ENCODE results near the gene PRKCI. TPM values are rescaled to one million over a fixed set of nuclear protein-coding genes. Genes with fewer than 3 reads are reported as not detected.

PRKCI gene
- total RNA-seq, 1 experiment from 2014 or later = 90.6 TPM

GRCh38 chr3:170323331-170323730 is 101.1 kb downstream of the PRKCI start (continued):
- no peak for TF ChIP-seq AFF4 (CRISPR knock-in tag; IDR thresholded peaks at IDR 0.05; ENCODE audit: borderline replicate concordance)
- TF ChIP-seq USF2 (CRISPR knock-in tag; IDR thresholded peaks at IDR 0.05) = no peak
- TF ChIP-seq MXD4 (CRISPR knock-in tag; IDR thresholded peaks at IDR 0.05; ENCODE audit: borderline replicate concordance) = no peak
- TF ChIP-seq, protein P1, sequence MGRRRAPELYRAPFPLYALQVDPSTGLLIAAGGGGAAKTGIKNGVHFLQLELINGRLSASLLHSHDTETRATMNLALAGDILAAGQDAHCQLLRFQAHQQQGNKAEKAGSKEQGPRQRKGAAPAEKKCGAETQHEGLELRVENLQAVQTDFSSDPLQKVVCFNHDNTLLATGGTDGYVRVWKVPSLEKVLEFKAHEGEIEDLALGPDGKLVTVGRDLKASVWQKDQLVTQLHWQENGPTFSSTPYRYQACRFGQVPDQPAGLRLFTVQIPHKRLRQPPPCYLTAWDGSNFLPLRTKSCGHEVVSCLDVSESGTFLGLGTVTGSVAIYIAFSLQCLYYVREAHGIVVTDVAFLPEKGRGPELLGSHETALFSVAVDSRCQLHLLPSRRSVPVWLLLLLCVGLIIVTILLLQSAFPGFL (CRISPR knock-in tag; IDR thresholded peaks at IDR 0.05; ENCODE audit: borderline replicate concordance) = no peak
- TF ChIP-seq HMGA2 (CRISPR knock-in tag; IDR thresholded peaks at IDR 0.05) = no peak
- TF ChIP-seq NFATC4 (CRISPR knock-in tag; IDR thresholded peaks at IDR 0.05) = no peak
- TF ChIP-seq, protein P2, sequence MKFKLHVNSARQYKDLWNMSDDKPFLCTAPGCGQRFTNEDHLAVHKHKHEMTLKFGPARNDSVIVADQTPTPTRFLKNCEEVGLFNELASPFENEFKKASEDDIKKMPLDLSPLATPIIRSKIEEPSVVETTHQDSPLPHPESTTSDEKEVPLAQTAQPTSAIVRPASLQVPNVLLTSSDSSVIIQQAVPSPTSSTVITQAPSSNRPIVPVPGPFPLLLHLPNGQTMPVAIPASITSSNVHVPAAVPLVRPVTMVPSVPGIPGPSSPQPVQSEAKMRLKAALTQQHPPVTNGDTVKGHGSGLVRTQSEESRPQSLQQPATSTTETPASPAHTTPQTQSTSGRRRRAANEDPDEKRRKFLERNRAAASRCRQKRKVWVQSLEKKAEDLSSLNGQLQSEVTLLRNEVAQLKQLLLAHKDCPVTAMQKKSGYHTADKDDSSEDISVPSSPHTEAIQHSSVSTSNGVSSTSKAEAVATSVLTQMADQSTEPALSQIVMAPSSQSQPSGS (CRISPR knock-in tag; IDR thresholded peaks at IDR 0.05; ENCODE audit: borderline replicate concordance, low read depth) = no peak

- peaks cover 21% of the 10 kb centered on the region for H3K27me3 Mint-ChIP-seq (ENCODE audit: low read depth)
- peaks cover 44% of the 10 kb centered on the region for H3K4me1 Mint-ChIP-seq
- peaks cover 36% of the 10 kb centered on the region for H3K9me3 Mint-ChIP-seq
- no peak overlapping the region for H3K4me3 Mint-ChIP-seq
- TF ChIP-seq NR3C1 (CRISPR knock-in tag; conservative IDR thresholded peaks at IDR 0.05; ENCODE audit: low read depth) (no peak), RORB (CRISPR knock-in tag; IDR thresholded peaks at IDR 0.05) (no peak), GRHL2 (CRISPR knock-in tag; IDR thresholded peaks at IDR 0.05; ENCODE audit: insufficient replicate concordance, severe bottlenecking) (no peak), GABPB1 (CRISPR knock-in tag; IDR thresholded peaks at IDR 0.05) (no peak), NFYB (CRISPR knock-in tag; conservative IDR thresholded peaks at IDR 0.05; ENCODE audit: low read depth) (no peak), EMX1 (CRISPR knock-in tag; IDR thresholded peaks at IDR 0.05) (no peak), TEAD1 (CRISPR knock-in tag; IDR thresholded peaks at IDR 0.05) (no peak), ATF3 (CRISPR knock-in tag; conservative IDR thresholded peaks at IDR 0.05) (no peak)
- ChIA-PET POLR2A (interaction anchor here (0.7 kb wide), 1 partner anchor 463 kb away, joined by 3 read pairs; no protein-coding TSS in a partner anchor), CTCF (interaction anchor here (0.6 to 2.5 kb wide), 4 partner anchors 15 to 201 kb away, joined by 3 to 16 read pairs (median 3); no protein-coding TSS in a partner anchor)
- H3K36me3 Mint-ChIP-seq = peaks cover 38% of the 10 kb centered on the region
- DNase-seq (ENCODE audit: low spot score) (no peak), ATAC-seq (peak; percentile 79)
- H3K27ac Mint-ChIP-seq = no peak overlapping the region
Observed at GRCh38 chr3:170324962-170325361, 102.7 kb downstream of the PRKCI start.

GRCh38 chr3:170327040-170327808 is 105.0 kb downstream of the PRKCI start:
- ATAC-seq (no peak), DNase-seq (ENCODE audit: low spot score) (no peak)
- peaks cover 25% of the 10 kb centered on the region for H3K4me1 Mint-ChIP-seq
- CTCF ChIA-PET = no interaction called here
- H3K4me3 Mint-ChIP-seq = no peak overlapping the region
- no peak overlapping the region for H3K27ac Mint-ChIP-seq
- POLR2A ChIA-PET = no interaction called here
- H3K36me3 Mint-ChIP-seq = peaks cover 38% of the 10 kb centered on the region
- H3K9me3 Mint-ChIP-seq = peaks cover 36% of the 10 kb centered on the region
- peaks cover 8% of the 10 kb centered on the region for H3K27me3 Mint-ChIP-seq (ENCODE audit: low read depth)
- no peak for TF ChIP-seq ARID4B (CRISPR knock-in tag; IDR thresholded peaks at IDR 0.05; ENCODE audit: borderline replicate concordance)
- no peak for TF ChIP-seq MLX (CRISPR knock-in tag; IDR thresholded peaks at IDR 0.05)
- TF ChIP-seq, protein P2 (CRISPR knock-in tag; IDR thresholded peaks at IDR 0.05; ENCODE audit: borderline replicate concordance, low read depth) = no peak

All from WTC11 (cell line).